Mammary epithelial cell (primary cell): ENCODE data around the gene SLC17A7.

ENCODE experiments used
- EZH2 ChIP-seq: IDR thresholded peaks from 2 replicates; pipeline ENCODE4 v1.6.1; 2012; ENCODE audit warnings: low read length, inconsistent platforms, borderline replicate concordance
- TF ChIP-seq, protein P1 (sequence below), 2 donors: IDR thresholded peaks in 1 of 2; conservative IDR thresholded peaks in 1 of 2; 2 replicates each; pipeline ENCODE4 v1.5.1; 2011 to 2012; ENCODE audit warnings: inconsistent platforms in 2 of 2, low read length in 2 of 2, mild to moderate bottlenecking in 2 of 2, control low read depth in 1 of 2, low read depth in 1 of 2; ENCODE audit not compliant: insufficient read depth in 1 of 2; ENCODE audit errors: extremely low read depth in 1 of 2

DNA sequence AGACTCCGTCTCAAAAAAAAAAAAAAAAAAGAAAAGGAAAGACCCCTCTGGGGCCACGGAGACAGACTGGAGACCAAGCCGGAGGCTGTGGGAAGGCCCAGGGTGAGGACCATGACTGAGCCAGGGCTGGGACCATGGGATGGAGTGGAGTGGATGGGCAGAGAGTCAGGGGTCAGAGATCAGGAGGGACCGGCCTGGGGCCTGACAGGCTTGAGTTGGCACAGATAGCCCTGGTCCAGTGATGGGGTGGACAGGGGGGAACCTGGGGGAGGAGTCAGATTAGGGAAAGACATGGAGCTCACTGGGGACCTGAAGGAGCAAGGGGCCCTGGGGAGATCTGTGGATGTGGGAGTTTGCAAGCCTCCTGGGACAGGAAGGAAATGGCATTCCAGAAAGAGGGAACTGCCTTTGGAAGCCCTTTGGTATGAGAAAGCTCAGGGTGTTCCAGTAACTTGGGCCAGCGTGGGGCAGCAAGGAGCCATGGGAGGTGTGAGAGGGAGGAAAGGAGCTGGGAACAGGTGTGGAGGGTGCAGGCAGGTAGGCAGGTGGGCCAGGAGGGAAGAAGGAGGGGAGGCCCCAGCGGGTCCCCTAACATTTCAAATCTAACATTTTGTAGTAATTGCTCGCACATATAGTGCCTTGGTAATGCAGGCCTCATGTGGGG, 39.8 kb upstream of the SLC17A7 start:
- TF ChIP-seq, protein P1, sequence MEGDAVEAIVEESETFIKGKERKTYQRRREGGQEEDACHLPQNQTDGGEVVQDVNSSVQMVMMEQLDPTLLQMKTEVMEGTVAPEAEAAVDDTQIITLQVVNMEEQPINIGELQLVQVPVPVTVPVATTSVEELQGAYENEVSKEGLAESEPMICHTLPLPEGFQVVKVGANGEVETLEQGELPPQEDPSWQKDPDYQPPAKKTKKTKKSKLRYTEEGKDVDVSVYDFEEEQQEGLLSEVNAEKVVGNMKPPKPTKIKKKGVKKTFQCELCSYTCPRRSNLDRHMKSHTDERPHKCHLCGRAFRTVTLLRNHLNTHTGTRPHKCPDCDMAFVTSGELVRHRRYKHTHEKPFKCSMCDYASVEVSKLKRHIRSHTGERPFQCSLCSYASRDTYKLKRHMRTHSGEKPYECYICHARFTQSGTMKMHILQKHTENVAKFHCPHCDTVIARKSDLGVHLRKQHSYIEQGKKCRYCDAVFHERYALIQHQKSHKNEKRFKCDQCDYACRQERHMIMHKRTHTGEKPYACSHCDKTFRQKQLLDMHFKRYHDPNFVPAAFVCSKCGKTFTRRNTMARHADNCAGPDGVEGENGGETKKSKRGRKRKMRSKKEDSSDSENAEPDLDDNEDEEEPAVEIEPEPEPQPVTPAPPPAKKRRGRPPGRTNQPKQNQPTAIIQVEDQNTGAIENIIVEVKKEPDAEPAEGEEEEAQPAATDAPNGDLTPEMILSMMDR (conservative IDR thresholded peaks at IDR 0.05 in 1 of 2, IDR thresholded peaks at IDR 0.05 in 1 of 2; ENCODE audit: extremely low read depth in 1 of 2, insufficient read depth in 1 of 2, low read depth in 1 of 2, low read length in 2 of 2): no peak
- no peak for TF ChIP-seq EZH2
